ENCODE data around the gene P3H2. TPM values are rescaled to one million over a fixed set of nuclear protein-coding genes. Genes with fewer than 3 reads are reported as not detected.

P3H2 gene
- total RNA-seq, 1 donor from 2014 or later: 23.5 TPM

DNA sequence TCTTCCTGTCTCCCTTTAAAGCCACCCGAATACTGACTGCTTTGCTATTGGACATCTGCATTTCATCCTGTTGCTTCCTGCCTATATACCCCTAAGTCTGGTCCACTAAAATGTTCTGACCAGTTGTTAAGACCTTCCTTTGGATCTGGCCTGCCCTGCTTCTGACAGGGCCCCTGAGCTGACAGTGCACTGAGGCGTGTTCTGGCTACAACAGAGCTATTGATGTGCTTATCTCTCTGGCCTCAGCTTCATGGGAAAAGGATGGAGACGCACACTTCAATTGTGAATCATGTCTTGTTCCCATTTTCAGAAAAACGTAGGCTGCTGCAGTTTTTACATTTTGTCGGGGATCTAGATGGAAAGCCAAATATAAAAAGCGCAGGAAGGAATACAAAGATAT lies 7.1 kb upstream of the P3H2 start:
- Mint-ChIP-seq H3K9me3 (peaks cover 3% of the 10 kb centered on the region), H3K27me3 (peaks cover 6% of the 10 kb centered on the region), H3K4me1 (ENCODE audit: unreplicated experiment) (no peaks in the 10 kb centered on the region), H3K36me3 (no peaks in the 10 kb centered on the region), H3K4me3 (peak overlapping the region; percentile 6), H3K27ac (no peak overlapping the region)
- TF ChIP-seq, protein P1, sequence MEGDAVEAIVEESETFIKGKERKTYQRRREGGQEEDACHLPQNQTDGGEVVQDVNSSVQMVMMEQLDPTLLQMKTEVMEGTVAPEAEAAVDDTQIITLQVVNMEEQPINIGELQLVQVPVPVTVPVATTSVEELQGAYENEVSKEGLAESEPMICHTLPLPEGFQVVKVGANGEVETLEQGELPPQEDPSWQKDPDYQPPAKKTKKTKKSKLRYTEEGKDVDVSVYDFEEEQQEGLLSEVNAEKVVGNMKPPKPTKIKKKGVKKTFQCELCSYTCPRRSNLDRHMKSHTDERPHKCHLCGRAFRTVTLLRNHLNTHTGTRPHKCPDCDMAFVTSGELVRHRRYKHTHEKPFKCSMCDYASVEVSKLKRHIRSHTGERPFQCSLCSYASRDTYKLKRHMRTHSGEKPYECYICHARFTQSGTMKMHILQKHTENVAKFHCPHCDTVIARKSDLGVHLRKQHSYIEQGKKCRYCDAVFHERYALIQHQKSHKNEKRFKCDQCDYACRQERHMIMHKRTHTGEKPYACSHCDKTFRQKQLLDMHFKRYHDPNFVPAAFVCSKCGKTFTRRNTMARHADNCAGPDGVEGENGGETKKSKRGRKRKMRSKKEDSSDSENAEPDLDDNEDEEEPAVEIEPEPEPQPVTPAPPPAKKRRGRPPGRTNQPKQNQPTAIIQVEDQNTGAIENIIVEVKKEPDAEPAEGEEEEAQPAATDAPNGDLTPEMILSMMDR (conservative IDR thresholded peaks at IDR 0.05): no peak
- no peak for DNase-seq (ENCODE audit: extremely low spot score, unreplicated experiment)

DNA sequence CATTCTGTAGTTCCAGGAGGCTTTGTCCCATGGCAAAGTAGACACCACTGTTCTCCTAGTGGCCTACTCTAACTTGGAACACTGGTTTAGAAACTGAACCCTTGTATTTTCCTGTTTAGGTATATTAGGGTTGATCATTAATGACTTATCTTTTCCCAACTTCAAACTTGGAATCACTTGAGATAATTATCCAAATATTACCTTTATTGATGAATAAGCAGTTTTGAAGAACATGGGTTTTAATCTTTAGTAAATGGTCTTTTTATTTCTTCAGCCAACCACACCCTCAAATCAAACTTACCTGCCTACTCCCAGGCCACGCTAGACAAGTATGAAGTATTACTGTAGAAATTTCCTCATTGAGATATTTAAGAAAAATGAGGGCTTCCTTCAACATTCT lies 6.5 kb upstream of the P3H2 start:
- H3K4me1 Mint-ChIP-seq (ENCODE audit: unreplicated experiment): peaks cover 5% of the 10 kb centered on the region
- no peak overlapping the region for H3K27ac Mint-ChIP-seq
- H3K9me3 Mint-ChIP-seq: peaks cover 3% of the 10 kb centered on the region
- no peaks in the 10 kb centered on the region for H3K36me3 Mint-ChIP-seq
- no peak for DNase-seq (ENCODE audit: extremely low spot score, unreplicated experiment)
- no peak overlapping the region for H3K4me3 Mint-ChIP-seq
- peaks cover 6% of the 10 kb centered on the region for H3K27me3 Mint-ChIP-seq
- TF ChIP-seq, protein P1 (conservative IDR thresholded peaks at IDR 0.05): no peak

DNA sequence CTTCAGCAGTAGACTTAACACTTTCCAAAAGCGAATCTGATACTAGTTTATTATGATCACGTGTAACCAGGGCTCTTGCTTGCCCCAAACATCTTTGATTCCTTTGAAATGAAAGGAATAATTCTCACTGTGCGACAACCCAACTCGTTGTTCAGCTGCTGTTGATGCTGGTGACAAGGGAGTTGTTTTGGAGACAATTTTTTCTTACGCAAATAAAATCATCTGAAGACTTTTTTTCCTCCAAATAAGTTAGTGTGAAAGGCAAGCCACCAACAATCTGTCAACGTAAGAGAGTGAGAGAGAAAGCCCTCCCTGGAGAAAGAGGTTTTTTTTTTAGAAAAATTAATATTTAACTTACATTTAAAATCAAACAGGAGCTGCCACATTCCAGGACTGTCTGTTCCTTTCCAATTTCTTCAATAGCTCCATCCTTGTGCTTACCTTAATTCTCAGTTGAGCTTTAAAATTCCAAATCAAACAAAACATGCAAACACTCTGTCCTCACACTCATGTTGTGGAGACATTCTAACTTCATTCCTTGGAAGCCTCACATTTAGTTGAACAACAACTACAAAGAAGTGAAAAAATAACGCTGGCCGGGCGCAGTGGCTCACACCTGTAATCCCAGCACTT lies 4.9 kb upstream of the P3H2 start:
- Mint-ChIP-seq H3K9me3 (peaks cover 3% of the 10 kb centered on the region), H3K27me3 (peaks cover 6% of the 10 kb centered on the region), H3K4me3 (no peak overlapping the region), H3K27ac (no peak overlapping the region), H3K36me3 (no peaks in the 10 kb centered on the region), H3K4me1 (ENCODE audit: unreplicated experiment) (peaks cover 6% of the 10 kb centered on the region)
- TF ChIP-seq, protein P1 (conservative IDR thresholded peaks at IDR 0.05): no peak
- DNase-seq (ENCODE audit: extremely low spot score, unreplicated experiment): no peak

DNA sequence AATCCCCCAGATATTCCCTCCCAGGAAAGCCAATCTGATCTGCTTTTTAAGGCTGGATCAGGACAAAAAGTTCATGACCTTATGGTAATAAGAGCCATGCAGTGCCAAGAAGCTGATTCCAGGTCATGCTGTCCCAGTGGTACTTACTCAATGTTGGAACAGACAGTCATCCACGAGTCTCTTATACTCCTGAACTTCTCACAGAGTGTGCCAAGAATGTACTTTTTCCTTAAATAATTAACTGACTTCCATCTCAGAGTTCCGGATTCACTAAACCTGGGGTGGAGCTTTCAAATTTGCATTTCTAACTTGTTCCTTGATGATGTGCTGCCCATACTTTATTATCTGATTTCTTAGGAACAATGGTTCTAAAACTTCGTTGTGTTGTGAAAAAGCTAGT lies 3.4 kb upstream of the P3H2 start:
- no peak for DNase-seq (ENCODE audit: extremely low spot score, unreplicated experiment)
- no peak overlapping the region for H3K27ac Mint-ChIP-seq
- peaks cover 15% of the 10 kb centered on the region for H3K27me3 Mint-ChIP-seq
- H3K9me3 Mint-ChIP-seq: no peaks in the 10 kb centered on the region
- TF ChIP-seq, protein P1 (conservative IDR thresholded peaks at IDR 0.05): no peak
- no peak overlapping the region for H3K4me3 Mint-ChIP-seq
- no peaks in the 10 kb centered on the region for H3K36me3 Mint-ChIP-seq
- H3K4me1 Mint-ChIP-seq (ENCODE audit: unreplicated experiment): peaks cover 10% of the 10 kb centered on the region

DNA sequence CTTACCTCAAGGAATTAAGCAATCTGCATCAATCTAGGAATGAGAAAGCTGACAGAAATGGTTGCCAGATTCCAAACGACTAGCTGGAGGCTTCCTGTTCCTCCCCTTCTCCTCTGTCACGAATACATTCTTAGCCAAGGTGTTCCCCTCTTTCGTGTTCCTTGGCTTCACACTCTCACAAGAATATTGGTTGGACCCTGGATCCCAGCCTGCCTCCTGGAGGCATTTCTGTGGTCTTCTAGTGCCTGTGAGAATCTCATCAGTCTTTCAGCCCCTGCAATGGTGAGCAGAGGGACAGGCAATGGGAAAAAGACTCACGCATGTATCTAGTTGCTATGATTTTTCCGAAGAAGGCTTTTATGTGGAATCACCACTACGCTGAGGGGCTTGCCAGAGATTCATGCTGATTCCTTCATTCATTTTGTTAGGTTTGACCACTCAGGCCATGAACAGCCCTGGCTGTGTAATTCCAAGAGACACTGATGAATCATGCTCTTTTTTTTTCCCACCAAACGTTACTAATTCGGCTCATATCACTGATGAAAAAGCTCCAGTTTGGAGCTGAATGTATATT lies 1.6 kb upstream of the P3H2 start:
- TF ChIP-seq, protein P1 (conservative IDR thresholded peaks at IDR 0.05): no peak
- H3K27me3 Mint-ChIP-seq: peaks cover 17% of the 10 kb centered on the region
- H3K9me3 Mint-ChIP-seq: no peaks in the 10 kb centered on the region
- peak overlapping the region; percentile 48 for H3K27ac Mint-ChIP-seq
- peaks cover 24% of the 10 kb centered on the region for H3K4me1 Mint-ChIP-seq (ENCODE audit: unreplicated experiment)
- H3K4me3 Mint-ChIP-seq: peak overlapping the region; percentile 66
- H3K36me3 Mint-ChIP-seq: no peaks in the 10 kb centered on the region
- no peak for DNase-seq (ENCODE audit: extremely low spot score, unreplicated experiment)
